Measurements from ENCODE around the gene KRT20. TPM values are rescaled to one million over a fixed set of nuclear protein-coding genes. Genes with fewer than 3 reads are reported as not detected.

Gene KRT20
- total RNA-seq, 1 experiment from 2014 or later, result 0.66 TPM

DNA sequence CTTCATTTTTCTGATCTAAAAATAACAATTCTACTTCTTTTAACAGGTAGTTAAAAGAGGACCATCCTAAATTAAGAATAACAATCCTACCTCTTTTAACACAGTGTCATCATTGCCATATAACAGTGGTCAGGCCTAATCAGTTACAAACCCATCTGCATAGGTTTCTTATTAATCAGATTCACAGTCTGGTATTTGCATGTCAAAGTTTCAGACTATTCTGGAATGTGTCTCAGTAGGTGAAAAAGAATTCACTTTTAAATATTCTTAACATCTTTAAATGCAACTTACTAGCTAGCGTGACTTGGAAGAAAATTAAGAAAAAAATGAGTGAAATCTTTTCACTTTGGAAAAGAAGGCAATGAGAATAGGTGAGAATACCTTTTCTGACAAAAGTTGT lies 11.2 kb downstream of the KRT20 start:
- Mint-ChIP-seq H3K27ac (ENCODE audit: unreplicated experiment) (no peak overlapping the region), H3K4me1 (ENCODE audit: low read depth, unreplicated experiment) (no peaks in the 10 kb centered on the region), H3K9me3 (ENCODE audit: low read depth, unreplicated experiment) (no peaks in the 10 kb centered on the region), H3K27me3 (ENCODE audit: unreplicated experiment) (no peaks in the 10 kb centered on the region), H3K36me3 (ENCODE audit: insufficient read depth, unreplicated experiment) (no peaks in the 10 kb centered on the region), H3K4me3 (ENCODE audit: low read depth, unreplicated experiment) (no peak overlapping the region)
- BruUV-seq (replicated peaks), result no TSS peak
- TF ChIP-seq, protein P1, sequence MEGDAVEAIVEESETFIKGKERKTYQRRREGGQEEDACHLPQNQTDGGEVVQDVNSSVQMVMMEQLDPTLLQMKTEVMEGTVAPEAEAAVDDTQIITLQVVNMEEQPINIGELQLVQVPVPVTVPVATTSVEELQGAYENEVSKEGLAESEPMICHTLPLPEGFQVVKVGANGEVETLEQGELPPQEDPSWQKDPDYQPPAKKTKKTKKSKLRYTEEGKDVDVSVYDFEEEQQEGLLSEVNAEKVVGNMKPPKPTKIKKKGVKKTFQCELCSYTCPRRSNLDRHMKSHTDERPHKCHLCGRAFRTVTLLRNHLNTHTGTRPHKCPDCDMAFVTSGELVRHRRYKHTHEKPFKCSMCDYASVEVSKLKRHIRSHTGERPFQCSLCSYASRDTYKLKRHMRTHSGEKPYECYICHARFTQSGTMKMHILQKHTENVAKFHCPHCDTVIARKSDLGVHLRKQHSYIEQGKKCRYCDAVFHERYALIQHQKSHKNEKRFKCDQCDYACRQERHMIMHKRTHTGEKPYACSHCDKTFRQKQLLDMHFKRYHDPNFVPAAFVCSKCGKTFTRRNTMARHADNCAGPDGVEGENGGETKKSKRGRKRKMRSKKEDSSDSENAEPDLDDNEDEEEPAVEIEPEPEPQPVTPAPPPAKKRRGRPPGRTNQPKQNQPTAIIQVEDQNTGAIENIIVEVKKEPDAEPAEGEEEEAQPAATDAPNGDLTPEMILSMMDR (IDR thresholded peaks at IDR 0.05; ENCODE audit: unreplicated experiment), result no peak
- CTCF ChIA-PET, result interaction anchor here (0.5 to 1.3 kb wide), 6 partner anchors 11 to 921 kb away, joined by 3 to 7 read pairs (median 6); partner anchors contain the start of gene KRT20
- DNase-seq, result no peak
- intact Hi-C loops (cut with micrococcal nuclease; ENCODE audit: unreplicated experiment), result no loop called here

DNA sequence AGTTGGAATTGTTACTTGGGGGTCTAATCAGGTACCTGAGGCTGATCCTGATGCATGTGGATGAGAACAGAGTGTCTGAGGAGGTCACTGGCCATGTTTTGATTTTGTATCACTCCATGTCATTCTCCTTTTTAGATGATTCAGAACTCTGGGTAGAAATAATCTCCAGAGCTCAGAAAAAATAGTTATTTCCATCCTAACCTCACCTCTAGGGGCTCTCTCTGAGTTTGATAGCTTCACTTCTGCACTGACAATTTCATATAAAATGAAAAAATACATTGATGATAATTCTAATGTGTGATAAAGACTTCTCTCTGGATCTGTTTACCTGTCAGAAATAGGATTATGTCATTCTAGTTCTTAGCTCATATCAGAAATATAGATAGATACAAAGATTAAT lies 11.8 kb downstream of the KRT20 start:
- no TSS peak for BruUV-seq (replicated peaks)
- H3K36me3 Mint-ChIP-seq (ENCODE audit: insufficient read depth, unreplicated experiment), result no peaks in the 10 kb centered on the region
- TF ChIP-seq, protein P1 (IDR thresholded peaks at IDR 0.05; ENCODE audit: unreplicated experiment), result peak; percentile 44
- H3K4me1 Mint-ChIP-seq (ENCODE audit: low read depth, unreplicated experiment), result no peaks in the 10 kb centered on the region
- DNase-seq, result no peak
- no peaks in the 10 kb centered on the region for H3K9me3 Mint-ChIP-seq (ENCODE audit: low read depth, unreplicated experiment)
- CTCF ChIA-PET, result interaction anchor here (0.6 to 1.3 kb wide), 10 partner anchors 9 to 622 kb away, joined by 3 to 7 read pairs (median 4); partner anchors contain the start of gene KRT20
- no peak overlapping the region for H3K4me3 Mint-ChIP-seq (ENCODE audit: low read depth, unreplicated experiment)
- H3K27me3 Mint-ChIP-seq (ENCODE audit: unreplicated experiment), result no peaks in the 10 kb centered on the region
- no peak overlapping the region for H3K27ac Mint-ChIP-seq (ENCODE audit: unreplicated experiment)
- intact Hi-C loops (cut with micrococcal nuclease; ENCODE audit: unreplicated experiment), result no loop called here

DNA sequence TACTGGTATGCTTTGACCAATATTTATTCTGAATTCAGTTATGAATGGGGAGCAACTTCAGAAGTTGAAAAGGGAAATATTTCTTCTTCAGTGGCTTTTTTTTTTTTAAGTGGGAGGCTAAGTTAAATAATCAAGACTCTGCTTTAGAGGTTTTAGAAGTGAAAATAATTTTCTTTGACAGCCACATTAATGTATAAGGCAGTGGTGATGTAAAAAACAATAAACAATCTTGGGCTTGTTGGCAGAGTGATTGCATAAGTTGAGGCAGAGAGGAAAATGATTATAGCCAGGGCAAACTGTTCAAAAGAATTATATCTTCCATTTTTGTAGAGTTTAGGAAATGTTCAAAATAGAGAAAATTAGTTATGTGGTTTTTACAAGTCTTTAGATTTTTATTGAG lies 12.6 kb downstream of the KRT20 start:
- no peaks in the 10 kb centered on the region for H3K4me1 Mint-ChIP-seq (ENCODE audit: low read depth, unreplicated experiment)
- no peaks in the 10 kb centered on the region for H3K27me3 Mint-ChIP-seq (ENCODE audit: unreplicated experiment)
- H3K9me3 Mint-ChIP-seq (ENCODE audit: low read depth, unreplicated experiment), result no peaks in the 10 kb centered on the region
- intact Hi-C loops (cut with micrococcal nuclease; ENCODE audit: unreplicated experiment), result no loop called here
- no peaks in the 10 kb centered on the region for H3K36me3 Mint-ChIP-seq (ENCODE audit: insufficient read depth, unreplicated experiment)
- H3K27ac Mint-ChIP-seq (ENCODE audit: unreplicated experiment), result no peak overlapping the region
- TF ChIP-seq, protein P1 (IDR thresholded peaks at IDR 0.05; ENCODE audit: unreplicated experiment), result no peak
- no peak for DNase-seq
- no TSS peak for BruUV-seq (replicated peaks)
- no peak overlapping the region for H3K4me3 Mint-ChIP-seq (ENCODE audit: low read depth, unreplicated experiment)
- CTCF ChIA-PET, result no interaction called here

DNA sequence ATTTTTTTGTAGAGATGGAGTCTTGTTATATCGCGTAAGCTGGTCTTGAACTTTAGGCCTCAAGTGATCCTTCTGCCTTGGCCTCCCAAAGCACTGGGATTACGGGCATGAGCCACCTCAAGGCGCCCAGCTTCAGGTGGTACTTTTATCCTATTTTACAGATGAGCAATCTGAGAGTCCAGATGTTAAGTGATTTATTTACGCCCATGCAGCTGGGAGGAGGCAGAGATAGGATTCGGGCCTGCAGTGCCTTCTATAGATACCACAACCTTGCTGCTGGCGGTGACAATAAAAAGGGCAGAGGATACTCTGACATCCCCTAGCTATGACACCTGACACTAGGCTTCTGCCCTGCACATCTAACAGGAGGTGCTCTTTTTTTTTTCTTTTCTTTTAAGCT lies 13.7 kb downstream of the KRT20 start:
- BruUV-seq (replicated peaks), result no TSS peak
- no peaks in the 10 kb centered on the region for H3K27me3 Mint-ChIP-seq (ENCODE audit: unreplicated experiment)
- no peak overlapping the region for H3K27ac Mint-ChIP-seq (ENCODE audit: unreplicated experiment)
- TF ChIP-seq, protein P1 (IDR thresholded peaks at IDR 0.05; ENCODE audit: unreplicated experiment), result no peak
- H3K4me1 Mint-ChIP-seq (ENCODE audit: low read depth, unreplicated experiment), result no peaks in the 10 kb centered on the region
- H3K4me3 Mint-ChIP-seq (ENCODE audit: low read depth, unreplicated experiment), result no peak overlapping the region
- H3K9me3 Mint-ChIP-seq (ENCODE audit: low read depth, unreplicated experiment), result no peaks in the 10 kb centered on the region
- DNase-seq, result no peak
- CTCF ChIA-PET, result interaction anchor here (0.6 to 1.1 kb wide), 7 partner anchors 12 to 471 kb away, joined by 3 to 5 read pairs (median 3); partner anchors contain the start of gene KRT20
- intact Hi-C loops (cut with micrococcal nuclease; ENCODE audit: unreplicated experiment), result no loop called here
- no peaks in the 10 kb centered on the region for H3K36me3 Mint-ChIP-seq (ENCODE audit: insufficient read depth, unreplicated experiment)
